A673 (cell line): ENCODE results near the gene CXCL3.

Source experiments
- EZH2 ChIP-seq: fragments of 200-600 bp; sonication (generic); IDR thresholded peaks from 2 replicates; pipeline ENCODE4 v1.6.1; 2017; ENCODE audit warnings: borderline replicate concordance, low read depth, mild to moderate bottlenecking, mixed read lengths, antibody characterized with exemption, low read length; ENCODE audit not compliant: poor library complexity, severe bottlenecking
- TF ChIP-seq, protein P1 (sequence below): fragments of 300-800, 200-600 bp; sonication (generic); conservative IDR thresholded peaks from 2 replicates; pipeline ENCODE4 v1.5.1; 2017; ENCODE audit warnings: low read depth, mild to moderate bottlenecking, antibody characterized with exemption, low read length, moderate library complexity, mixed read lengths

DNA sequence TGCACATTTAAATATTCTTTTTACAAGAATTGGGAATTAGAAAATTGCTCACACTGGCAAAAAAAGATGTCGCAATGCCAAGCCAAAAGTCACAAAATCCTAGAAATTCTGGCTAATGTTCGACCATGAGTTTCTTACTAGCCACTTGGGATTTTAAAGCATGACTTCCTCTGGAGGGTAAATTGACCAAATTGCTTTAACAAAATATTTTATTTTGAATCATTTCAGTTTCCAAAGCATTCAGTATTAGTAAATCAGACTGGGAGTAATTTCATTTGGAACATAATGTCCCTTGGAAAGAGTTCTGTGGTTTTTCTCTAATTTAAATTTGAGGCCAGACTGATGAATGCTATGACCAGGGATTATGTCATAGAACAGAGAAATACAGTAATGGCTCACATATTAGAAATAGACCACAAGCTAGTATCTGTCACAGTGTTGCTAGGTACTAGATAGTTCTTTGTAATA, 32.4 kb downstream of the CXCL3 start:
- TF ChIP-seq, protein P1, sequence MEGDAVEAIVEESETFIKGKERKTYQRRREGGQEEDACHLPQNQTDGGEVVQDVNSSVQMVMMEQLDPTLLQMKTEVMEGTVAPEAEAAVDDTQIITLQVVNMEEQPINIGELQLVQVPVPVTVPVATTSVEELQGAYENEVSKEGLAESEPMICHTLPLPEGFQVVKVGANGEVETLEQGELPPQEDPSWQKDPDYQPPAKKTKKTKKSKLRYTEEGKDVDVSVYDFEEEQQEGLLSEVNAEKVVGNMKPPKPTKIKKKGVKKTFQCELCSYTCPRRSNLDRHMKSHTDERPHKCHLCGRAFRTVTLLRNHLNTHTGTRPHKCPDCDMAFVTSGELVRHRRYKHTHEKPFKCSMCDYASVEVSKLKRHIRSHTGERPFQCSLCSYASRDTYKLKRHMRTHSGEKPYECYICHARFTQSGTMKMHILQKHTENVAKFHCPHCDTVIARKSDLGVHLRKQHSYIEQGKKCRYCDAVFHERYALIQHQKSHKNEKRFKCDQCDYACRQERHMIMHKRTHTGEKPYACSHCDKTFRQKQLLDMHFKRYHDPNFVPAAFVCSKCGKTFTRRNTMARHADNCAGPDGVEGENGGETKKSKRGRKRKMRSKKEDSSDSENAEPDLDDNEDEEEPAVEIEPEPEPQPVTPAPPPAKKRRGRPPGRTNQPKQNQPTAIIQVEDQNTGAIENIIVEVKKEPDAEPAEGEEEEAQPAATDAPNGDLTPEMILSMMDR: no peak
- no peak for TF ChIP-seq EZH2
